Left ventricle myocardium inferior (tissue), 1 donor: ENCODE measurements around the gene PHYKPL. TPM values are rescaled to one million over a fixed set of nuclear protein-coding genes. Genes with fewer than 3 reads are reported as not detected.

Experiments
- DNase-seq: peaks from one replicate; pipeline ENCODE4 v3.0.0-alpha.2; 2020
- H3K27ac ChIP-seq: fragments of 200-600 bp; replicated peaks from 2 replicates; pipeline ENCODE4 v1.8.0; 2021
- H3K27me3 ChIP-seq: fragments of 200-600 bp; 2 replicates; pipeline ENCODE4 v1.8.0; 2021; ENCODE audit warnings: low read depth
- H3K36me3 ChIP-seq: fragments of 200-600 bp; 2 replicates; pipeline ENCODE4 v1.8.0; 2021
- H3K4me1 ChIP-seq: fragments of 200-600 bp; 2 replicates; pipeline ENCODE4 v1.8.0; 2021
- H3K4me3 ChIP-seq: fragments of 200-600 bp; 2 replicates; pipeline ENCODE4 v1.8.0; 2021; ENCODE audit warnings: mild to moderate bottlenecking, moderate library complexity
- H3K9me3 ChIP-seq: fragments of 200-600 bp; replicated peaks from 2 replicates; pipeline ENCODE4 v1.8.0; 2021
- intact Hi-C: fragments of 100-400 bp; cut with micrococcal nuclease; formaldehyde crosslinking; loops from one replicate; pipeline ENCODE4 v1.11.0; 2022
- total RNA-seq: library from RNA; stranded (reverse); fragmentation: NEBNext Ultra II Directional; extraction: Animal tissue kit (Norgen Biotek cat#: 25700); gene quantifications from one replicate; pipeline ENCODE4 v1.2.1, GENCODE V29; 2021
- TF ChIP-seq, protein P1 (sequence below): fragments of 200-600 bp; IDR thresholded peaks from 2 replicates; pipeline ENCODE4 v1.8.0; 2021; ENCODE audit warnings: antibody characterized with exemption, mild to moderate bottlenecking, borderline replicate concordance
- donor health status: DM: no; HTN: yes; CAD: no; lungs with severe emphysema.

The PHYKPL gene
- total RNA-seq, 1 donor from 2014 or later, result 34.0 TPM

DNA sequence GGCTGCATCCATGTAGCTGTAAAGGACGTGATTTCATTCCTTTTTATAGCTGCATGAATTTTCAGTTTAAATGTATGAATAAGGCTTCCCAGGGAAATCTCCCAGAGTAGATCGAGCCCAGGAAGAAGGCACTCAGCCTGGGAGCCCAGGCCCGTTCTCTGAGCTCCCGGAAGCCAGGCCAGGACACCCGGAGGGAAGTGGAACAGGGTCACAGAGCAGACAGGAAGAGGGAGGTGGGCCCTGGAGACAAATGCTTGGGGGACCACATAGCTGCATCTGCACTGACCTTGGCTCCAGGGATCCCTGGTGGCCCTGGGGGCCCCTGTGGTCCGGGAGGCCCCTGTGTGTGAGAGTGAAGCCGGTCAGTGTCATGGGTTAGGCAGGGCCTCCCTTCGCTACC is 19.7 kb upstream of the PHYKPL start:
- no peak for DNase-seq
- H3K9me3 ChIP-seq, result no peaks in the 10 kb centered on the region
- no peaks in the 10 kb centered on the region for H3K27me3 ChIP-seq
- H3K4me1 ChIP-seq, result peaks cover 16% of the 10 kb centered on the region
- H3K27ac ChIP-seq, result no peak overlapping the region
- intact Hi-C loops, result no loop called here
- no peaks in the 10 kb centered on the region for H3K36me3 ChIP-seq
- H3K4me3 ChIP-seq, result no peak overlapping the region
- TF ChIP-seq, protein P1, sequence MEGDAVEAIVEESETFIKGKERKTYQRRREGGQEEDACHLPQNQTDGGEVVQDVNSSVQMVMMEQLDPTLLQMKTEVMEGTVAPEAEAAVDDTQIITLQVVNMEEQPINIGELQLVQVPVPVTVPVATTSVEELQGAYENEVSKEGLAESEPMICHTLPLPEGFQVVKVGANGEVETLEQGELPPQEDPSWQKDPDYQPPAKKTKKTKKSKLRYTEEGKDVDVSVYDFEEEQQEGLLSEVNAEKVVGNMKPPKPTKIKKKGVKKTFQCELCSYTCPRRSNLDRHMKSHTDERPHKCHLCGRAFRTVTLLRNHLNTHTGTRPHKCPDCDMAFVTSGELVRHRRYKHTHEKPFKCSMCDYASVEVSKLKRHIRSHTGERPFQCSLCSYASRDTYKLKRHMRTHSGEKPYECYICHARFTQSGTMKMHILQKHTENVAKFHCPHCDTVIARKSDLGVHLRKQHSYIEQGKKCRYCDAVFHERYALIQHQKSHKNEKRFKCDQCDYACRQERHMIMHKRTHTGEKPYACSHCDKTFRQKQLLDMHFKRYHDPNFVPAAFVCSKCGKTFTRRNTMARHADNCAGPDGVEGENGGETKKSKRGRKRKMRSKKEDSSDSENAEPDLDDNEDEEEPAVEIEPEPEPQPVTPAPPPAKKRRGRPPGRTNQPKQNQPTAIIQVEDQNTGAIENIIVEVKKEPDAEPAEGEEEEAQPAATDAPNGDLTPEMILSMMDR, result no peak

DNA sequence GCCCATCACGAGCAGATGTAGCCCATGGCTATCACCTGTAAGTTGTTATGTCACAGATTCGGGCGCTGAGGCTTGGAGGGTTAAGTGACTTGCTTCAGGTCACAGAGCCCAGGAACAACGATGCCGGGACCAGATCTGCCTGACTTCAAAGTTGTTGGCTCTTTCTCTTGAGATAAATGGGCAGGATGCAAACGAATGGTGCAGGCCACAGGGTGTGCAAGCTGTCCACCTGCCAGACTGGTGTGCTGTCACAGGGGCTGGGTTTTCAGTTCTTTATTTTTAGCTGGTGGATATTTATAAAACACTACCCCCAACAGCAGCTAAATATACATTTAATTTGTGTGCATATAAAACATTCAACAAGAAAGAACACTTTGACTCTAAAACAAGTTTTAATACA is 17.7 kb upstream of the PHYKPL start:
- H3K27me3 ChIP-seq, result no peaks in the 10 kb centered on the region
- DNase-seq, result no peak
- intact Hi-C loops, result no loop called here
- TF ChIP-seq, protein P1, result no peak
- peak overlapping the region; percentile 62 for H3K27ac ChIP-seq
- no peak overlapping the region for H3K4me3 ChIP-seq
- no peaks in the 10 kb centered on the region for H3K36me3 ChIP-seq
- no peaks in the 10 kb centered on the region for H3K9me3 ChIP-seq
- H3K4me1 ChIP-seq, result peaks cover 16% of the 10 kb centered on the region

DNA sequence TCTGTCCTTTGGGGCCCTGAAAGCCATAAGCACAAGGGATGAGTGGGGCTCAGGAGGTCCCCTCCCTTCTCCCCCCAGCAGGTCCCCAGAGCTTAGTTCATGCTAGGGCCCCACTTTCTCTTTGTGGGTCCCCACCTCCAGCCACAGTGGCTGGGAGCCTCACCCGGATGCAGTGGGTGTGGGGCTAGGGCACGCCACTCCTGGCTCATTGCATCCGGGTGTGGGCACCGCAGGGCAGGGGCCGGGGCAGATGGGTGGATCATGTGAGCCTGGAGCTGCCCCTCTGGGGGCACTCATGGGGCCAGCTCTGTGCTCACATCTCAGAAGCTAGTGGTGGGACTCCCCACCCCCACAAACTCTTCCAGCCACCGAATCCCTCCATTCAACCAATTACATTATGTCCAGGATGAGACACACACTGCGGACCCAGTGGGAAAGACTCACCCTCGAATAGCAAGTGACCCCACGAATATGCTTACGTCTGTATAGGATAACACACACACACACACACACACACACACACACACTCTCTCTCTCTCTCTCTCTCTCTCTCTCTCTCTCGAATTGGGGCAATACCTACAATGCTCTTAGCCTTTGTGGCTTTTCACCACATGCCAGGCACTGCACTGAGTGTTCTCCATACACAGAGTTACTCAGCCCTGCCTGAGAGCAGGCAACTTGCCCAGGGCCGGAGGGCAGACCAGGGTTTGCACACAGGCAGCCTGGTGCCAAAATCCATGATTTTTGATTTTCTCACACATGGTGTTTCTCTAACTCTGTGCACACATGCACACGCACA is 16.8 kb upstream of the PHYKPL start:
- peak; percentile 42 for DNase-seq
- no peaks in the 10 kb centered on the region for H3K36me3 ChIP-seq
- peaks cover 16% of the 10 kb centered on the region for H3K4me1 ChIP-seq
- no peak overlapping the region for H3K4me3 ChIP-seq
- TF ChIP-seq, protein P1, result no peak
- intact Hi-C loops, result no loop called here
- H3K27me3 ChIP-seq, result no peaks in the 10 kb centered on the region
- H3K27ac ChIP-seq, result peak overlapping the region; percentile 62
- H3K9me3 ChIP-seq, result no peaks in the 10 kb centered on the region

DNA sequence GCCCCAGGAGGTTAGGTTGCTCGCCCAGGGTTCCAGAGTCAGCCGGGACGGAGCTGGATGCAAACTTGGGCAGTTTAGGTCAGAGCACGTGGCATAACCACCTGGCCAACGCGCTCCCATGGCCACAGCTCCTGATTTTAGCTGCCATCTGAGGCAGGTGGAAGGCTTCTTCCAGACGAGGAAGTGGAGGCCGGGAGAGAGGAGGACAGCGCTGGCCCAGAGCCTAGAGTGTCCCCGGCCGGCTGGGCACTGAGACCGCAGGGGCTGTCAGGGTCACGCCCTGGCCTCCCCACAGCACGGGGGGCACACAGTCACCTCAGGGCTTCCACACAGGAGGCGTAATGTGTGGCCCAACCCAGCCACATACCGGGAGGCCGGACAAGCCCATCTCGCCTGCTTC is 16.1 kb upstream of the PHYKPL start:
- H3K9me3 ChIP-seq, result no peaks in the 10 kb centered on the region
- no peak overlapping the region for H3K4me3 ChIP-seq
- H3K36me3 ChIP-seq, result no peaks in the 10 kb centered on the region
- H3K27ac ChIP-seq, result no peak overlapping the region
- intact Hi-C loops, result no loop called here
- no peak for DNase-seq
- H3K27me3 ChIP-seq, result no peaks in the 10 kb centered on the region
- H3K4me1 ChIP-seq, result peaks cover 16% of the 10 kb centered on the region
- TF ChIP-seq, protein P1, result no peak

DNA sequence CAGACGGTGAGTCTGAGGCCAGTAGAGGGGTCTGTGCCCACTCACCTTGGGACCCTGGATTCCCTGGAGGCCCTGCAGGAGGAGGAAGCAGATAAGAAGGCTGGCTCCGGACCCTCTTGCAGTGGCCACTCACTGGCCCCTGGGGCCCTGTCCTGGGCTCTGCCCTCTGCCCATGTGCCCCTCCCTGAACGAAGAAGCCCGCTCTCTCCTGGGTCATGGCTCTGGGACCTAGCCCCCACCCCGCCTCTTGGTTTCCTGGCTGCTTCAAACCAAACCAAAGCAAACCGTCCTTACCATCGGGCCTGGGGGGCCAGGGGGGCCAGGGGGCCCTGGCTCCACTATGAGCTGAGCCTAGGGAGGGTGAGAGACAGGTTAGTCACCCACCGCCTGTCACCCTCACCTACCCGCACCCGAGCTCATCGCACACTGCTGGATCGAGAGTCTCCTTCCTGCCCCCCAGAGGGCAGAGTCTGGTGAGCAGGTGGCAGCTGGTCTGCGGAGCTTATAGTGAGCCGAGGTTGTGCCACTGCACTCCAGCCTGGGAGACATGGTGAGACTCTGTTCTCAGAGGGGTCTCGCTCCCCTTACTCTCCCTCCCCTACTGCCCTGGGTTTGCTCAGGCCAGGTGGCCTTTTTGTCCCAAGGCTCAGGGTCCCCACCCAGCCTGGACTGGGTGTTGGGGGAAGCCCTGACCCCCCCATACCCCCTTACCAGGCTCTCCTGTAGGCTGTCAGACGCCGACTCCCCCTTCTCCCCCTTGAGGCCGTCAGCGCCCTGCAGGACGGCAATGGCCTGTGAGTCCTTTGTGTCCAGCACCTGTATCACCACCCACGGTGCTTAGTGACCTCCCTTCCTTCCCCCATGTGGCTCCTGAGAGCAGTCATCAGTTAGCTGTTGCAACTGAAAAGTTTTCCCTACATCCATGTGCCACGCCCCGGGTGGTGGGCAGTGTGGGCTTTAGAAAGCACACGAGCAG is 15.2 kb upstream of the PHYKPL start:
- Histone ChIP-seq H3K36me3 (no peaks in the 10 kb centered on the region), H3K4me1 (peaks cover 16% of the 10 kb centered on the region), H3K9me3 (no peaks in the 10 kb centered on the region), H3K27ac (no peak overlapping the region), H3K4me3 (no peak overlapping the region), H3K27me3 (no peaks in the 10 kb centered on the region)
- DNase-seq, result no peak
- TF ChIP-seq, protein P1, result no peak
- intact Hi-C loops, result no loop called here
